NCI-H345 (cell line): ENCODE measurements around the gene SCAMP4.

ENCODE experiments used
- DNase-seq: peaks from one replicate; lab custom pipeline; 2025; lab: John Stamatoyannopoulos, UW

SCAMP4 gene, protein sequence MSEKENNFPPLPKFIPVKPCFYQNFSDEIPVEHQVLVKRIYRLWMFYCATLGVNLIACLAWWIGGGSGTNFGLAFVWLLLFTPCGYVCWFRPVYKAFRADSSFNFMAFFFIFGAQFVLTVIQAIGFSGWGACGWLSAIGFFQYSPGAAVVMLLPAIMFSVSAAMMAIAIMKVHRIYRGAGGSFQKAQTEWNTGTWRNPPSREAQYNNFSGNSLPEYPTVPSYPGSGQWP

DNA sequence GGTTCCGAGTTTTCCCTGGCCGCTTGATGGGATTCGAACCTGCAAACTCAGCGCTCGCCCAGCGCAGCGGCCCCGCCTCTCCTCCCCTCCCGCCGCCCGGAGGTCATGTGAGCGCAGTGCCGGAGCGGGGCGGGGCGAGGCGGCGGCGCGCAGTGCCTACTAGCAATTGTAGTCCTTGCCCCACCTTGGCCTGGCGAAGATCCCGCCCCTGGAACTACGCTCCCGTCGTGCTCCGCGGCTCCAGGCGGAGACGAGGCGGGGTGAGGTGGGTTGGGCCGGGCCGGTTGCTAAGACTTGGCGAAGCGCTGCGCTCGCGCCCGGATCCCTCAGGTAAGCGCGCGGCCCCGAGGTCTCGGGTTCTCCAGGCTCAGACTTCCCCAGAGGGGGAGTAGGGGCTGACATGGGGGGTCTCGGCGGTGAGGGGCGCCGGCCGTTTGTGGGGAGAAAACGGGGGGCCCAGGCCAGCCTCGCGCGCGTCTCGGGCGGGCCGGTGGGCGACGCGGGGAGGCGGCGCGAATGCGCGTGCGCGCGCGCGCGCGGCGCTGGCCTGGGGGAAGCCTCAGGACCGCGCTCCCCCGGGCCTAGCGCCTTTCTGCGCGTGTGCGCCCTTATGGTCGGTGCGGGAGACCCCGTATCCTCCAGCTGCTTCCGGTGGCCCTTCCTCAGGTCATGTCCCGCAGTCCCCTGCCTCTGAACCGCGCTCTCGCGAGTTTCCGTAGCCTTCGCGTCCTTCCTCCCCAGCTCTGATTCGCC lies at the start of gene SCAMP4, which contains the start of gene ADAT3:
SCAMP4 (plus strand) TSS at position 290 of the 753 bp plus-strand sequence. CDS start 9,621 bp downstream, outside the sequence.
ADAT3 (plus strand) TSS at position 290 of the 753 bp plus-strand sequence. CDS start 6,649 bp downstream, outside the sequence.
- DNase-seq: peak; percentile 99

DNA sequence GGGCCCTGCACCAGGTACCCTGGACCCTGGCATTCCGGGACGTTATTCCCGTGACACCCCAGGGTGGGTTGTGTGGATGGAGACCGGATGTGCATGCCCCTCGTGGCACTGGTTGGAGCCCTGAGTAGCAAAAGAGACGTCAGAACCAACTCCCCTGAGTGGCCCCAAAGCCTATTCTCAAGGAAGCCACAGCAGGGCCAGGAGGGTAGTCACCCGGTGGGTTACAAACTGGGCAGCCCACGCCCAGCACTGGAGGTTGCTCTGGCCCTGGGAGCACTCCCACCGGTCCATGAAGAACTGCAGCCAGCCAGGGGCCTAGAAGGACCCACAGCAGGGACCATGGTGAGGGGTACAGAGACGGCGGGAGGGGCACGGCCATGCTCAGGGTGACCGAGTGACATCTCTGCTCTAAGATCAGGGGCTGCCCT lies 49.4 kb upstream of the SCAMP4 start:
- no peak for DNase-seq

DNA sequence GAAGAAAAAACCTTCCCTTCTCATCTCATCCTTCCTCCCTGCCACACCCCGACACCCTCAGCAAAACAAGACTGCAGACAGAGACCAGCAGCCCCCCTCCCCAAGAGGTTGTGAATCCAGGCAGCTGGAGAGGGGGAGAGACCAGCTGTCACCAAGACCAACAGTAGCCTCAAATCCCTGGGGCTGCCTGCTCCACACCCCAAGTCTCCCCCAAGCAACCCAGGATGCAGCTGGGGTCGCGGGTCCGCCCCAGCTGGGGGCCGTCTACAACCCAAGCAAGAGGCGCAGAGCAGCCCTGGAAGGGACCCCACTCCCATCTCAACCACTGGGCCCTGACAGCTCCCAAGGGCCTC lies 48.9 kb upstream of the SCAMP4 start:
- no peak for DNase-seq

DNA sequence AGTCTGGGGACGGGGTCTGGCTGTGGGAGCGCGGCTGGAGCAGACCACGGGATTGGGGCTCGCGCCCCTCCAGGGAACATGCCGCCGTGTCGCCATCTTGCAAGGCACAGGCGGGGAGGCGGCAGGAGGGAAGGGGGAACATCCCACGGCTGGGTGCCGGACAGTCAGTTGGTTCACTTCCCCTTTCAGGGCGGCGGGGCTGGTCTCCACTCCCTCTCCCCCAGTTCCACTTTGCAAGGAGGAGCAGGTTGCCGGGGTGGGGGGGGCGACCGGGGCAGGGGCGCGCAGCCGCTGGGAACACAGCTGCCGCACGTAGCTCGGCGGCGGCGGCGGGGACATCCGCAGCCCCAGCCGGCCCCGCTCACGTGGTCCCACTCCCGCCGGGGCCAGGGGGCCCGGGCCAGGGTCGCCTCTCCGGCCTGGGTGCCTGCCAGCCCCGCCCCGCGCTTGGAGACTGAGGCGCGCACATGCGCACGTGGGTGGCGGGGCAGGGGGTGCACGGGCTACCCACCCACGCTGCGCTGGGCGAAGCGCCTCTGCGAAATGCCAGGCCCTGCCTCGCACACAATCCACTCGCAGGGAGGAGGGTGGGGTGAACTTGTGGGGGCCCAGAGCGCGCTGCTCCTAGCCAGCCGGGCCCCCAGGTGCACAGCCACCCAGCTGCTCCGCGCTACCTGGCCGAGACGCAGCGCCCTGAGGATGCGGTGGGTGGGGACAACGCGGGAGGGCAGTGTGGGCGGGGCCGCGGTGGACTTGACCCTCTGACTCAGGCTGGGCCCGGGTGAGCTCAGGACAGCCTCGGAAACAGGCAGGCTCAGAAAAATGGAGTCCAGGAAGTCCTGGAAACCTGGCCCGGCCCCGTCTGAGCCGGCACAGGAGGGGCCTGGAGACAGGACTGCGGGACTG lies 48.2 kb upstream of the SCAMP4 start:
- DNase-seq: no peak

DNA sequence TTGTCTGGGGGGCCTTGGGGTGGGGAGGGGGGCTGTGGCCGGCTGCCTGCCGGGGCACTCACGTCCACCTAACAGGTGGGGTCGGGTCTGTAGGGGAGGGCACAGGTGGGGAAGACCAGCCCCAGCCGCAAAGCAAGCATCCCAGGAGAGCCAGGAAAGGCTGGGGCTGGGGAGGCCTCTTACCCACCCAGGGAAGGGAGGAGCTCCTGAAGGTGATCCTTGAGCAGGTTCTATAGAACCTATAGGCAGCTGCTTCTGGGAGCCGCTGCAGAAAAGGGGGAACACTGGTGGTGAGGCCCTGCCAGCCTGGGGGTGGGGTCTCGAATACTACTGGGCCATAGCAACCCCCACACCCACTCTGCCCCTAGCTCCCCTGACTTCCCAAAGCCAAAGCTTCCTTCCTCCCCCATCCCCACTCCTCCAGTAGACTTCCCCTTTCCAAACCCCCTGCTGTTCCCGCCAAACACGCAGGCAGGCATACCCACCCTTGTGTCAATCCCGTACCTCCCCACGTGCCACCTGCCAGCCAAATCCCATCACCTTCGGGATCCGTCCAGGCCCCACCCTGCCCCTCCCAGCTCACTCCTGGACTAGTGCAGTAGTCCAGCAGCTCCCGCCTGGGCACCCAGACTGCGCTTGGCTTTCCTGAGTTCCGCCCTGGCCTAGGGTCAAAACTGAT lies 47.4 kb upstream of the SCAMP4 start:
- no peak for DNase-seq

DNA sequence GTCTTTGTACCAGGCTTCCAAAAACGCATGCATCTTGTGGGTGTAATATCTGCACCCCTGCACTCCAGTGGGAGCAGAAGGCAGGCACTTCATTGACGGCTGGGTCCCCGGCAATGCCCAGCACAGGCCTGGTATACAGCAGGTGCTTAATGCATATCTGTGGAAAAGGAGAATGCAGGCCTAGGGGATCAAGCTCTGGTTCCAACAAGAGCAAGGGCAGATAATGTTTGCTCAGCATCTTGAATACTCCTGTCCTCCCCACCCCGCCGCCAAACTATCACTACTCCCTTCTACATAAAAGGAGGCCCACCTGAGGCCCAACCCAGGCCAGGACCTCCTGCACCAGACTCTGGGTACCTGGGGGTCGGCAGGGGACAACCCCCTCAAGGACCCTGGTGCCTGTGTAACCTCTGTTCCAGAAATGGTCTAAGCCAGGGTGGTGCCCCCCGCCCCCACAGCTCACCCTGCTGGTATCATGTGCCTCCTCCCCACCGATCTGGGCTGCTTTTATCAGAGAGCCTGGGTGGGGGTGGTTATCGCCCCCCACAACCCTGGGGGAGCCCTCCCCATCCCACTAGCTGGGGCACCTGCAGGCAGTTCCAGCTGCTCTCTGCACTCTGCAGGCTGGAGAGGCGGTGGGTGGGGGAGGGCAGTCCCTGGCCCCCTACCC lies 46.7 kb upstream of the SCAMP4 start:
- no peak for DNase-seq

DNA sequence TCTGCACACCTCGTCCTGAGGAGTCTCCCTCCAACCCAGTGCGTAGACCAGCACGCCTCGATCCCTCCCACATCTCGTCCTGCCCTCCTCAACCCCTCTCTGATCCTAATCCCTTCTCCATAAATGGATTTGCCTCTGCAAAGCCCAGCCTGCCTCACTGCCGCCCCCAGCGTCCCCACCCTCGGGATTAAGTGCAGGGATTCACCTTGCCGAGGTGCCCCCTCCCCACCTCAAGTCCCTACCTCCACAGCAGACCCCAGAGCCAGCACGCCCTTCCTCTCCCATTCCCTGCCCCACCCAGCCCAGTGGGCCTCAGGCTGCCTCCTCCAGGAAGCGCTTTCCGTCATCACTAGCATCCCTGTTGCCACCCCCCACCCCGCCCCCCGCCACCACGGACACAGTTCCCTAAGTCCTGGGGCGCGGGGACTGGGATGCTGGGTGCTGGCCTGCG lies 45.8 kb upstream of the SCAMP4 start:
- no peak for DNase-seq

DNA sequence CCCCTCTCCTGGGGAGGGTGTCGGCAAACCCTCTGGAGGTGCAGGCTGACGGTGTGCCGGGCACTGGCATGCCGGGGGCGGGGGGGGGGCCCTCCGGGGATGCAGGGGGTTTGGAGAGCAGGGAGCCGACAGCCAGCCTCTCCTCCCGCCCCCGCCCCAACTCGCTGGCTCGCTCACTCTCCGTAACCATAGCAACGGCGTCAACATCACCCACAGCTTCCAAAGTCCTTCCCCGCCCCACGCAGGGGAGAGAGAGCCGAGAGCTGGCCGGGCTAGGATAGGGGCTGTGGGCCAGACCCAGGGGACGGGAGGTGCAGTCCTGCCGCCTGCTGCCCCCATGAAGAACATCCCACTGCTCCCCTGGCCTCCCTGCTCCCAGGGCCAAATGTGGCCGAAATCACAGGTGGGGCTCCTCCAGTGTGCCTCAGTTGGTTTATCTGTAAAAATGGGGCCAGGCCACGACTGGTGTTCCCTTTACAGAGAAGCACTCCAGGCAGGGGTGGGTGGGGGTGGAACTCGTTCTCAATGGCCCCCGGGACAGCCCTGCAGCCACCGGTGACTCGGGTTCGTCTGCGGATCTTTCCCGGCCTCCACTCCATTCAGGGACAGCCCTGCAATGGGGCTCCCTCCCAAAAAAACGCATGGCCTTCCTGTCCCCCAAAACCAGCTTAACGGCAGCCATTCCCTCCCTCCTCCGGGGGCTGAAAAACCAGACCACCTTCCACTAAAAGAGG lies 45.0 kb upstream of the SCAMP4 start:
- DNase-seq: no peak

DNA sequence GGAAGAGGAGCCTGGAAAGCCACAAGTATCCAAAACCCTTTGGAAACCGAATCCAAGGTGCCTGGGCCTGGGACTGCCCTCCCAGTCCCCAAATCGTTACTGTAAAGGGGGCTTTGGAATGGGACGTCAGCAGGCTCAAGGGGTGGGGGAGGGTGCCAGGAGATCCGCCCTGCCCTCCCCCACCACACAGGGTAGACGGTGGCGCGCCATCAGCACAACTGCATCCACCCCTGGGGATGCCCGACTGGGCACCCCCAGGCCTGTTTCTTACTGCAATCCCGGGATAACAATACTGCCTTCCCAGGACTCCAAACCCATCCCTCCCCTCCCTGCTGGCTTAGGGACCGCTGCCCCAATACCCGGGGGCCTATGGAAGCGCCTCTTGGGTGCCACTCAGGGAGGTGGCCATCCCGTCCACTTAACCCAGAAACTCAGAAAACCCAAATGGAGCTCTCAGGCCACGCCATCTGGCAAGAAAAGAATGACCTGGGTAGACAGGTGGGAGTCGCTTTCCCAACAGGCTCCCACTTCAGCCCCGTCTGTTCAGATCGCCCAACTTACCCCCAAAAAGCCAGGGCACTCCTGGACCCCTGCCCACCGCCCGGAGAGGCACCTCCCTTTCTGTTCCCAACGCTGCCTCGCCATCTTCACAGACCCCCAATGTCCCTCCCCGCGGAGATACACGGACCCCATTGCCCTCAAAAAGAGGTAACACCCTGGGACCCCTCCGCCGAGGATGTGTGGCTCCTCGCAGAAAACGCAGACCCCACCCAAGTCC lies 44.2 kb upstream of the SCAMP4 start:
- DNase-seq: no peak

DNA sequence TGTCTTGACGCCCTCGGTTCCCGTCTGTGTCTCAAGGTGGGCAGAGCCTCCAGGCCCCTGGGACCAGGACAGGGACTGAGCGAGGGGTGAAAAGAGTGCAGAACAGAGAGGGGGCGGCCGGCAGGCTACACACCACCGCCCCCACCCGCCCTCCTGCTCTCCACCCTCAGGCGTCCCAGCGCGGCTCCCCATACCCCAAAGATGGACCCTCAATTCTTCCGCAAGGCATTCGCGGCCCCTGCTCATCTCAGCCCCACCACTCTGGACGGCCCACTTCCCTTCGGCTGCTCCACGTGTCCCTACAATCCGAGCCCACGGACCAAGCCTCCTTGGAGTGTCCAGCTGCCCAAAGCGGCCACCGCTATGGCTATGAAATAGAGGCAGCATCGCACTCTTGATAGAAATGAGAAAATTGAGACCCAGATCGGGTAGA lies 43.6 kb upstream of the SCAMP4 start:
- DNase-seq: no peak

DNA sequence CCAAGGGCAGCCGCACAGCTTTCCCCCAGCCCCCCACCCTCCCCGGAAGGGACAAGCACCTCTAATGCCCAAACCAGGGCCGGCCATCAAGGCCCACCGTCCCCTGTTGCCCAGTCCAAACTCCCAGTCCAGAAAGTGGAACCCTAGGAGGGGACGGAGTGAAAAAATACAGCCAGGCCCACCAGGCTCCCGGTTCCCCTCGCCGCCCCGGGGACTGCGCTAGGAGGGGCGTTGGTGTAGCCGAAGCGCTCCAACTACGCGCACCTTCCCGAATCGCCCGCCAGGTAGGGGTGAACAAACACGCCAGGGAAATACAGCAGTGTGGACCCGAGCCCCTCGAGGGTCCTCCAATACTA lies 43.2 kb upstream of the SCAMP4 start:
- no peak for DNase-seq

DNA sequence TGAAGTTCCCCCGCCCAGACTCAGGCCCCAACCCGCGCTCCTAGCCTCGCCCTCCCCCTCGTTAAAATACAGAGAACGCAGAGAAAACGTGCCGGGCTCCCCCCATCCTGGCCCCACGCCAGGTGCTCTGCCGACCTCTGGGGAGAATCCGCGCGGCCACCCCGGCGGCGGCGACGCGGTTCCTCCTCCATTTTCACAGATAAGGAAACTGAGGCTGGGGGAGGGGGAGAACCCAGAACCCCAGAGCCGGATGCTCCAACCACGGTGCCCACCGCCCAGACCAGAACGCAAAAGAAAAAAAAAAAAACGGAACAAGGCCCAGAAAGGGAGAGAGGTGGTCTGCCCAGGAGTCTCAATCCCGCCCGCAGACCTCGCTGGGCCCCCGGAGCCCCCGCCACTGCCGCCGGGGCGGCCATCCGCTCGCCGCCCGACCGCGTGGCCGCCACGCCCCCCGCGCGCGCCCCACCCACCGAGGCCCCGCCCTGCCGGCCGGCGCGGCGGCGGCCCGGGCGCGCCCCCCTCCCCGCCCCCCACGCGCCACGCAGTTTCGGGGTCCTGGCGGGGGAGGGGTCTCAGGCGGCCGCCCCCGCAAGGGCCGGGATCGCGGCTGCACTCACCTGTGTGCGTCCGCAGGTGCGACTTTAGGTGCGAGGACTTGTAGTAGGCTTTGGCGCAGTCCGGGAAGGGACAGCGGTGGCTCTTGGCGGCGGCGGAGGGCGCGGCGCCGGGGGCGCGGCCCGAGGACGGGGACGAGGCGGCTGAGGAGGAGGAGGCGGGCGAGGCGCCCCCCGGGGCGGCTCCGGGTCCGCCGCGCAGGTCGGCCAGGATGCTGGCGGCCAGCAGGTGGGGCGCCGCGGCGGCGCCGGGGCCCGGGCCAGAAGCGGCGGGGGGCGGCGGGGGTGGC lies 42.5 kb upstream of the SCAMP4 start:
- DNase-seq: peak; percentile 46

DNA sequence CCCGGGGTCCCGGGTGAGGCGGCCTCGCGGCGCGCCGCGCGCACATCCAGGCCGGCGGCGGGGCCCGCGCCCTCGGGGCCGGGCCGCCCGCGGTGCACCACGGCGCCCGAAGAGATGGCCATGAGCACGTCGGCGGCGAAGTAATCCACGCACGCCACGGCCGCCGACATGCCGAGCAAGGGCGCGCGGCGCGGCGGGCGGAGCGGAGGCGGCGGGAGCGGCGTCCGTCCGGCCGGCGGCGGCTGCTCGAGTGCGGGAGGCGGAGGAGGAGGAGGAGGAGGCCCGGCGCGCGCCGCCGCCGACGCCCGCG lies 41.9 kb upstream of the SCAMP4 start, which contains the start of gene KLF16:
KLF16 (minus strand) TSS at position 252 of the 310 bp plus-strand sequence; CDS start at position 170, 82 bp downstream.
- no peak for DNase-seq

DNA sequence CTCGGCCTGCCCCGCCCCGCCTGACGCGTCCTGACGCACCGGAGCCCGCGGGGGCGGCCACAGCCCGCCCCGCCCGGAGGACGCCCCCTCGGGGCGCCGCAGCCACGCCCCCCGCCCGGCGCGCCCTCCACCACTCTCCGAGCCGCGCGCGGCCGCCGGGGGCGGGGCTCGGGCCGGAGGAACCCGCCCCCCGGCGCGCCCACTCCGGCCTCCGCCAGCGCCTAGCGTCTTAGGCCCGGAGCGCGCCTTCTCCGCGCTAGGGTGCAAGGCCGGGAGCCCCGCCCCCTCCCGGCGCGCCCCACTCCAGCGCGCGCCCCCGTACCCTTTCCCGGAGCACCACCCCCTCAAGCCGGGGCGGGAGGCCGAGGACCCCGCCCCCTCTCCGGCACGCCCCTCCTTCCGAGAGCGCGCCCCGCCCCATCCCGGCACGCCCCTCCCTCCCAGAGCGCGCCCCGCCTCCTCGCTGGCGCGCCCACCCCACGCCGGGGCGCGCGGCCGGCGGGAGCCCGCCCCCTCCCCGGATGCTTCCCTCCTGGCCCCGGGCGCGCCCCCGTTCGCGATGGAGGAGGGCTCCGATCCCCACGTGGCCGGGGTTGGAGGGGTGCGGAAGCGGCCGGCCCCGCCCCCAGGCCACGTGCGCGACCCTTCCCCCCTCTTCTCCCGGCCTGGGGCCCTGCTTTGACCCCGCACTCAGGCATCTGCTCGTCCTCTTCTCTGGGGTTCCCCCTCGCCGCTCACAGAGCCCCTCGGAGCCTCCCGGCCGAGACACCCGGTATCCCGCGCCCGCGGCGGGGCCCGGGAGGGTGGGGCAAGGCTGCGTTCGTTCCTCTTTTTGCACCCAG lies 41.3 kb upstream of the SCAMP4 start:
- DNase-seq: peak; percentile 97

DNA sequence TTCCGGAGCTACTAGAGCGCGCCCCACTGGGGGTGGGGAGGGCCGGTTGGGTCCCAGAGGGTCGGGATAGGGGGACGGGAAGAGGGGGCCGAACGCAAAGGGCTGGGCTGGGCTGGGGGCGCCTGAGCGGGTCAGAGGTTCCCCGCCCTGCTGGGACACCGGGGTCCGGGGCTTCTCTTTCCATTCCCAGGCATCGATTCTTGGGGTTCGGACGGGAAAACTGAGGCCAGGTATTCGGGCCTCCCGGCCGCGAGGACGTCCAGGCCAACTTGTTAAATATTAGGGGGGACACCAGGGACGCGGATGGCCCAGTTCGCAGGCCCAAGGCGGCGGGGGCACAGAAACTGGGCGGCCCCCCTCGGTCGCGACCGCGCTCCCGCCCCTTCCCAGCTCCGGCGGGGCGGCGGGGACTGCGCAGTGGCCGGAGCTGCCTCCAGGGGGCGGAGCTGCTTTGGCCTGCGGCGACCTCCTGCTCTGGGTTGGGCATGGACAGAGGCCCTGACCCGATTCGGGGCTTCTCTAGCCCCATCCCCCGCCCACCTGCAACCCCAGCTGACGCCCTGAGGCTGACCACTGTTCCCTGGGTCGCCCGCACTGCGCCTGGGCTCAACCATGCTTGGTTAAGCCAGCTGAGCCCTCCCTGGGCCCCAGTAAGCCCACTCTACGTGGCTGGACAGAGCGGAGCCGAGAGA lies 40.6 kb upstream of the SCAMP4 start:
- no peak for DNase-seq

DNA sequence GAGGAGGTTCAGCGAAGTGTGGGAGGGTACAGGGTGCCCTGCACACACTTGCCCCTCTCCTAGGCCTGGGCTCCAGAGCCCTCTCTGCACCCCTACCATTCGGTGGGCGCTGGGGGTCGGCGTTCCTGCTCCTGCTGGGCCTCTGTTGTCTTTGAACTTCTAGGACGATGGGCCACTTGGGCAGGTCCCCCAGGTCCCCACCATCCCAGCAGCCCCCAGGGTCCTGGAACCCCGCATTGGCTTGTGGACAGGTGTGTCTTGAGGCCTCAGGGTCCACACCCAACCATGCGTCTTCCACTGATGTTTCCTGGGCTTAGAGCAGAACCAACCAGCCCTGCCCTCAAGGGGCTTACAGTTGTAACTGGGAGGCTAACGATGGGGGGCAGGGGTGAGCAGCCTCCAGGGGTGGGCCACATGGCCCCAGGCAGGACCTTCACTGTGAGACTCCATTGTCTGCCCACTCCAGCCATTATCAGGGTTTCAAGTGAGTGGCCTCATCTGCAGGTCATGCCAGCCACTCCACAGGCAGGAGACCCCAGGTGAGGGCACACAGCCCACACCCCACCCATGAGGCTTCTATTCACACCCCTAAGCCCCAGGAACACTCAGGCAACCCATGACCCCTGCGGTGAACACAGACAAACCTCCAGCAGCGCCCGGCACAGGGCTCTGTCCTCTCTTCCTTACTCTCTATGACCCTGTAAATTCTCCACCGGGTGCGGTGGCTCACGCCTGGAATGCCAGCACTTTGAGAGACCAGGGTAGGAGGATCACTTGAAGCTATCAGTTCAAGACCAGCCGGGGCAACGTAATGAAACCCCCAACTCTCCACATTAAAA lies 39.8 kb upstream of the SCAMP4 start:
- no peak for DNase-seq
